GM12878 (cell line): Measurements from ENCODE around the gene CCDC88C. TPM values are rescaled to one million over a fixed set of nuclear protein-coding genes. Genes with fewer than 3 reads are reported as not detected.

Source experiments
- ATAC-seq: fragments of 200-7000 bp; cut with Tn5 transposase; 3 replicates; pipeline ENCODE4 v1.9.1; 2020; ENCODE audit warnings: mild to moderate bottlenecking, moderate library complexity
- BruUV-seq: library from RNA; stranded (reverse); fragments of 400-500 nt; replicated peaks from 2 replicates; lab custom pipeline; 2021; lab: Mats Ljungman, UMichigan
- CTCF ChIA-PET: fragments of 300-600 bp; sonication (Branson Sonifier 250); formaldehyde crosslinking; extraction: SDS; loops from one replicate; lab custom pipeline; 2021; ENCODE audit warnings: inconsistent platforms; lab: Yijun Ruan, JAX
- POLR2A ChIA-PET: fragments of 350-600 bp; formaldehyde crosslinking; extraction: SDS; loops from one replicate; lab custom pipeline; 2021; ENCODE audit warnings: inconsistent platforms; lab: Charles Lee
- RAD21 ChIA-PET: fragments of 300-600 bp; sonication (Branson Sonifier 250); formaldehyde crosslinking; loops from one replicate; lab custom pipeline; 2023; ENCODE audit warnings: antibody characterized with exemption; ENCODE audit not compliant: unreplicated experiment; lab: Charles Lee
- SMC1A ChIA-PET: fragments of 300-600 bp; sonication (Branson Sonifier 250); formaldehyde crosslinking; loops from one replicate; lab custom pipeline; 2023; ENCODE audit not compliant: unreplicated experiment, uncharacterized antibody; lab: Charles Lee
- DNase-seq: peaks from one replicate; pipeline ENCODE4 v3.0.0-alpha.2; 2011; ENCODE audit warnings: low read depth, low spot score
- FAIRE-seq: peaks from 3 replicates; lab custom pipeline; 2011; peaks lifted over from hg19 to GRCh38; lab: Jason Lieb, UNC
- H2AFZ ChIP-seq: 2 replicates; pipeline ENCODE4 v1.6.0; 2011; ENCODE audit warnings: low read depth, low read length, control low read depth; ENCODE audit not compliant: control insufficient read depth
- H3K27ac ChIP-seq: 2 replicates; pipeline ENCODE4 v1.5.1; 2011; ENCODE audit warnings: control low read depth; ENCODE audit not compliant: control insufficient read depth, insufficient read depth
- H3K27me3 ChIP-seq, 2 experiments: replicated peaks in 1 of 2; 2 replicates each; pipeline versions ENCODE4 v1.6.0 to v1.6.1; 2011; ENCODE audit warnings: low read length in 1 of 2; ENCODE audit not compliant: control insufficient read depth in 2 of 2, insufficient read depth in 2 of 2
- H3K36me3 ChIP-seq, 2 experiments: 2 replicates each; pipeline ENCODE4 v1.5.1; 2011; ENCODE audit warnings: low read length in 1 of 2; ENCODE audit not compliant: control insufficient read depth in 2 of 2, insufficient read depth in 2 of 2
- H3K4me1 ChIP-seq: 2 replicates; pipeline ENCODE4 v1.6.1; 2011; ENCODE audit warnings: mild to moderate bottlenecking, low read length, moderate library complexity, mixed read lengths; ENCODE audit not compliant: control insufficient read depth, insufficient read depth
- H3K4me2 ChIP-seq: 2 replicates; pipeline ENCODE4 v1.6.0; 2011; ENCODE audit warnings: control low read depth; ENCODE audit not compliant: control insufficient read depth, insufficient read depth
- H3K4me3 ChIP-seq: fragments of 200-600 bp; sonication (generic); 2 replicates; pipeline ENCODE4 v1.5.1; 2016
- H3K79me2 ChIP-seq: 2 replicates; pipeline ENCODE4 v1.6.0; 2011; ENCODE audit warnings: low read length; ENCODE audit not compliant: control insufficient read depth, insufficient read depth
- H3K9ac ChIP-seq: 2 replicates; pipeline ENCODE4 v1.8.0; 2011; ENCODE audit warnings: low read length, control low read depth, mixed read lengths; ENCODE audit not compliant: control insufficient read depth, insufficient read depth
- H3K9me3 ChIP-seq: replicated peaks from 3 replicates; pipeline ENCODE4 v1.5.1; 2011; ENCODE audit warnings: mild to moderate bottlenecking, low read length; ENCODE audit not compliant: control insufficient read depth, insufficient read depth
- H4K20me1 ChIP-seq: 2 replicates; pipeline ENCODE4 v1.6.0; 2011; ENCODE audit not compliant: control insufficient read depth, insufficient read depth
- BHLHE40 ChIP-seq, 2 experiments: fragments of 450-650 bp in 1 of 2; IDR thresholded peaks; 2 replicates each; pipeline ENCODE4 v1.6.1; 2011 to 2017; ENCODE audit warnings: low read depth in 2 of 2, borderline replicate concordance in 1 of 2, improper control_type of control experiment in 1 of 2, low read length in 1 of 2, mild to moderate bottlenecking in 1 of 2
- FOXM1 ChIP-seq: IDR thresholded peaks from 2 replicates; pipeline ENCODE4 v1.6.1; 2012; ENCODE audit warnings: low read depth, mild to moderate bottlenecking, inconsistent platforms, low read length, moderate library complexity
- NFYB ChIP-seq: IDR thresholded peaks from 2 replicates; pipeline ENCODE4 v1.6.1; 2011; ENCODE audit warnings: low read depth, mild to moderate bottlenecking, low read length, improper control_type of control experiment, moderate library complexity; ENCODE audit not compliant: insufficient read depth
- WGBS: methylation state at CpG from one replicate; pipeline ENCODE4 v1.1.6; 2016; ENCODE audit warnings: low lambda C conversion rate; ENCODE audit not compliant: insufficient replicate concordance, insufficient coverage; ENCODE audit errors: missing lambda C conversion rate; 5-methylcytosine and 5-hydroxymethylcytosine counted together
- in situ Hi-C: fragments of 300-500 bp; cut with MboI; formaldehyde crosslinking; loops from 9 replicates; pipeline ENCODE4 v1.14.3; 2018; ENCODE audit warnings: mixed read lengths
- intact Hi-C: fragments of 100-400 bp; cut with micrococcal nuclease; formaldehyde crosslinking; loops from one replicate; pipeline ENCODE4 v1.14.2; 2022; ENCODE audit not compliant: unreplicated experiment
- polyA plus RNA-seq, 11 experiments: library from polyadenylated mRNA; depleted of rRNA in 4 of 11; unstranded in 6 of 11; stranded (reverse) in 5 of 11; fragments of >200 nt; fragmentation: Nextera tagmentation in 4 of 11; fragmentation: Illumina TruSeq in 1 of 11; extraction: Ambion mirVana in 4 of 11; extraction: Trizol in 1 of 11; gene quantifications; 1 replicate in 1 of 11; 2 replicates in 10 of 11; pipeline versions ENCODE4 v1.2.1 to v1.2.3, GENCODE V29; 2011 to 2016; ENCODE audit warnings: inconsistent platforms in 2 of 11, missing spikeins in 2 of 11, low read depth in 1 of 11
- total RNA-seq, 4 experiments: library from RNA; depleted of rRNA in 3 of 4; stranded (reverse); fragments of >200 nt in 3 of 4; fragmentation: Illumina TruSeq in 1 of 4; extraction: Trizol in 1 of 4; gene quantifications; 2 replicates each; pipeline versions ENCODE4 v1.2.1 to v1.2.3, GENCODE V29; 2013 to 2021
- TF ChIP-seq, protein P1 (sequence below): fragments of 450-650 bp; IDR thresholded peaks from 2 replicates; pipeline ENCODE4 v1.6.1; 2016; ENCODE audit warnings: mild to moderate bottlenecking, moderate library complexity, borderline replicate concordance
- TF ChIP-seq, protein P2 (sequence below): IDR thresholded peaks from 2 replicates; pipeline ENCODE4 v1.6.1; 2011; ENCODE audit warnings: low read depth, mild to moderate bottlenecking, low read length, moderate library complexity, borderline replicate concordance; ENCODE audit errors: extremely low read depth
- TF ChIP-seq, protein P3 (sequence below): fragments of 450-650 bp; formaldehyde crosslinking; IDR thresholded peaks from 2 replicates; pipeline ENCODE4 v1.5.0; 2022; ENCODE audit warnings: mild to moderate bottlenecking, missing genetic modification characterization

Gene CCDC88C
- total and polyA plus RNA-seq, 10 of the 15 experiments (the other 5 are each of a cell fraction or from before 2014, with no cell fraction given): 4.0 to 79.6 (median 36.6) TPM

DNA sequence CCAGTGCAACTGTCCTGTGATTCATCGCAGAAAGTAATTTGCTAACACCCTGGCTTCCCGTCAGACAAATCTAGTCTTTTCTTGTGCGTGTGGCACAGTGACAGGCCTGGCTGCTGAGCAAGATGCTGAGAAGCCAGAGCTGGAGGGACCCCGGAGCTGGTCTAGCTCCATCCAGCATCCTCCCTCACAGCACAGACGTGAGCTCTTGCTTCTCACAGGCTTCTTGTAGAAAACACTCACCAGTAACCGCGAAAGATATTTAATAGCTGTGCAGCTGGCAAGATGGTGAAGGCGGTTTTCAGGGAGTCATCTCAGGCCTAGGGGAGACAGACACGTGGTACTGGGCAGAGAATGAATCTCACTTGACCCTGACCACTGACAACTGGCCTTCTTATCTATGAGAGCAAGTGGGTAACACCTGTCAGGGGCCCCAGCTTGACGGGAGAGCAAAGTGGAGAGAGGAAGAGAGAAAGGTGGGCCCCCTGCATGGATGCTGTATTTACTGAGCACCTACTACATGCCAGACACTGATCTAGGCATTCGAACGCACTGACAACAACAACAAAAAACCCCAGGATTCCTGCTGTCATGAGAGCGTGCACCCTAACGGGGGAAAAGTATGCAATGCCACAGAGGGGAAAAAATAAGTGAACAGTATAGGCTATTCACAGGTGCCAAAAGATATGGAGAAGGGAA is 63.3 kb downstream of the CCDC88C start (continued):
- TF ChIP-seq BHLHE40 (IDR thresholded peaks at IDR 0.05; ENCODE audit: borderline replicate concordance in 1 of 2, low read depth in 2 of 2, low read length in 1 of 2): peak in 1 of 2 experiments; percentile 28; a peak in 1 of 4 replicates

DNA sequence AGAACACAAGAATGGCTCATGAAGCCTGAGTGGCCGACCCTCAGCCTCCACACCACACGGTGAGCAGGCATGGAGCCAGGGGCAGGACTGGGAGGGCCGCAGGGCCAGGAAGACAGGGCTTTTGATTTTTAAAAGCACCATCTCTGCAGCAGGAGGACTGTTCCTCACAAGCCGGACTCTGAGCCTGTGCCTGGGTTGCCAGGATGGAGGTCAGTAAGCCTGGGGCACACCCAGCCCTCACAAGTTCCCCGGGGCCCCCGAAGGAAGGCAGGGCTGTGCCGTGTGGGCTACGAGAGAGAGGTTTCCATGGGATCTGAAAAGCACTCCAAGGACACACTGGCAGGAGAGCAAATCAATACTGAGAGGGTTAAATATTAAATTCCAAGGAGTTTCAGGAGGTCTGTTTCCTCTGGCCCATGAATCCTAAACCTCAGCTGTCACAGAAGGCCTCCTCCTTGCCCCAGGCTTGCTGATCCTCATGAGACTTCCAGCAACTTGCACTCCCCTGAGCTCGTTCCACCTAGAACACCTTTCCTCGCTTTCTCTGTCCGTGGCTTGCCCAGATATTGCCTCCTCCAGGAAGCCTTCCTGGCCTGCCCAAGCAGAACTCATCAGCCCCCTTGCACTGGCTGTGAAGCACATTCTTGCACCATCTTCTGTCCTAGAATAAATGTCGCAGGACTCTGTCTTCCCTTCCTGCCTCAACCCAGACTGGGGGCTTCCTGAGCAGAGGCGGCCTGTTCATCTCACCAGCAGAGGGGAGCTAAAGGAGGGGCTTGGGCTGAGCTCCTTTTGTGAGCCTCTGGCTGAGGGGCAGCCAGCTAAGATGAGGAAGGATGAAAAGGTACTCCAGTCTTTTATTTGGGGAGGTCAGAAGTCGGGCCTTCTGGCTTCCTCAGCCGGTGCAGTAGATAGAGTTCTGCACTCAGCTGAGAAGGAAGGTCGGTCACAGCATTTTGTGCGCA is 64.6 kb downstream of the CCDC88C start:
- no peak overlapping the region for H3K27ac ChIP-seq
- peaks cover 18 to 30% of the 10 kb centered on the region in 2 experiments for H3K36me3 ChIP-seq
- SMC1A ChIA-PET: interaction anchor here (0.8 to 13.7 kb wide), 6 partner anchors 17 to 63 kb away, joined by 3 to 349 read pairs (median 14); partner anchors contain the start of gene CCDC88C
- H3K27me3 ChIP-seq: no peaks in the 10 kb centered on the region
- TF ChIP-seq, protein P1, sequence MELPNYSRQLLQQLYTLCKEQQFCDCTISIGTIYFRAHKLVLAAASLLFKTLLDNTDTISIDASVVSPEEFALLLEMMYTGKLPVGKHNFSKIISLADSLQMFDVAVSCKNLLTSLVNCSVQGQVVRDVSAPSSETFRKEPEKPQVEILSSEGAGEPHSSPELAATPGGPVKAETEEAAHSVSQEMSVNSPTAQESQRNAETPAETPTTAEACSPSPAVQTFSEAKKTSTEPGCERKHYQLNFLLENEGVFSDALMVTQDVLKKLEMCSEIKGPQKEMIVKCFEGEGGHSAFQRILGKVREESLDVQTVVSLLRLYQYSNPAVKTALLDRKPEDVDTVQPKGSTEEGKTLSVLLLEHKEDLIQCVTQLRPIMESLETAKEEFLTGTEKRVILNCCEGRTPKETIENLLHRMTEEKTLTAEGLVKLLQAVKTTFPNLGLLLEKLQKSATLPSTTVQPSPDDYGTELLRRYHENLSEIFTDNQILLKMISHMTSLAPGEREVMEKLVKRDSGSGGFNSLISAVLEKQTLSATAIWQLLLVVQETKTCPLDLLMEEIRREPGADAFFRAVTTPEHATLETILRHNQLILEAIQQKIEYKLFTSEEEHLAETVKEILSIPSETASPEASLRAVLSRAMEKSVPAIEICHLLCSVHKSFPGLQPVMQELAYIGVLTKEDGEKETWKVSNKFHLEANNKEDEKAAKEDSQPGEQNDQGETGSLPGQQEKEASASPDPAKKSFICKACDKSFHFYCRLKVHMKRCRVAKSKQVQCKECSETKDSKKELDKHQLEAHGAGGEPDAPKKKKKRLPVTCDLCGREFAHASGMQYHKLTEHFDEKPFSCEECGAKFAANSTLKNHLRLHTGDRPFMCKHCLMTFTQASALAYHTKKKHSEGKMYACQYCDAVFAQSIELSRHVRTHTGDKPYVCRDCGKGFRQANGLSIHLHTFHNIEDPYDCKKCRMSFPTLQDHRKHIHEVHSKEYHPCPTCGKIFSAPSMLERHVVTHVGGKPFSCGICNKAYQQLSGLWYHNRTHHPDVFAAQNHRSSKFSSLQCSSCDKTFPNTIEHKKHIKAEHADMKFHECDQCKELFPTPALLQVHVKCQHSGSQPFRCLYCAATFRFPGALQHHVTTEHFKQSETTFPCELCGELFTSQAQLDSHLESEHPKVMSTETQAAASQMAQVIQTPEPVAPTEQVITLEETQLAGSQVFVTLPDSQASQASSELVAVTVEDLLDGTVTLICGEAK: no peak
- TF ChIP-seq, protein P2, sequence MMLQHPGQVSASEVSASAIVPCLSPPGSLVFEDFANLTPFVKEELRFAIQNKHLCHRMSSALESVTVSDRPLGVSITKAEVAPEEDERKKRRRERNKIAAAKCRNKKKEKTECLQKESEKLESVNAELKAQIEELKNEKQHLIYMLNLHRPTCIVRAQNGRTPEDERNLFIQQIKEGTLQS: no peak
- TF ChIP-seq, protein P3, sequence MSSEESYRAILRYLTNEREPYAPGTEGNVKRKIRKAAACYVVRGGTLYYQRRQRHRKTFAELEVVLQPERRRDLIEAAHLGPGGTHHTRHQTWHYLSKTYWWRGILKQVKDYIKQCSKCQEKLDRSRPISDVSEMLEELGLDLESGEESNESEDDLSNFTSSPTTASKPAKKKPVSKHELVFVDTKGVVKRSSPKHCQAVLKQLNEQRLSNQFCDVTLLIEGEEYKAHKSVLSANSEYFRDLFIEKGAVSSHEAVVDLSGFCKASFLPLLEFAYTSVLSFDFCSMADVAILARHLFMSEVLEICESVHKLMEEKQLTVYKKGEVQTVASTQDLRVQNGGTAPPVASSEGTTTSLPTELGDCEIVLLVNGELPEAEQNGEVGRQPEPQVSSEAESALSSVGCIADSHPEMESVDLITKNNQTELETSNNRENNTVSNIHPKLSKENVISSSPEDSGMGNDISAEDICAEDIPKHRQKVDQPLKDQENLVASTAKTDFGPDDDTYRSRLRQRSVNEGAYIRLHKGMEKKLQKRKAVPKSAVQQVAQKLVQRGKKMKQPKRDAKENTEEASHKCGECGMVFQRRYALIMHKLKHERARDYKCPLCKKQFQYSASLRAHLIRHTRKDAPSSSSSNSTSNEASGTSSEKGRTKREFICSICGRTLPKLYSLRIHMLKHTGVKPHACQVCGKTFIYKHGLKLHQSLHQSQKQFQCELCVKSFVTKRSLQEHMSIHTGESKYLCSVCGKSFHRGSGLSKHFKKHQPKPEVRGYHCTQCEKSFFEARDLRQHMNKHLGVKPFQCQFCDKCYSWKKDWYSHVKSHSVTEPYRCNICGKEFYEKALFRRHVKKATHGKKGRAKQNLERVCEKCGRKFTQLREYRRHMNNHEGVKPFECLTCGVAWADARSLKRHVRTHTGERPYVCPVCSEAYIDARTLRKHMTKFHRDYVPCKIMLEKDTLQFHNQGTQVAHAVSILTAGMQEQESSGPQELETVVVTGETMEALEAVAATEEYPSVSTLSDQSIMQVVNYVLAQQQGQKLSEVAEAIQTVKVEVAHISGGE (CRISPR knock-in tag): no peak
- TF ChIP-seq FOXM1 (no peak), NFYB (no peak)
- TF ChIP-seq, all 136 proteins: peak for 0
- Histone ChIP-seq H2AFZ (no peak overlapping the region), H4K20me1 (no peaks in the 10 kb centered on the region; the same call in 1 of the 2 replicates), H3K79me2 (peaks cover 91% of the 10 kb centered on the region), H3K4me3 (no peak overlapping the region), H3K9me3 (no peaks in the 10 kb centered on the region), H3K9ac (no peak overlapping the region), H3K4me1 (peaks cover 83% of the 10 kb centered on the region), H3K4me2 (no peak overlapping the region)
- in situ Hi-C loops: loop anchor here (25.0 kb wide), 1 partner anchor 1409 kb away; no protein-coding TSS in a partner anchor
- FAIRE-seq (no peak), DNase-seq (no peak), ATAC-seq (no peak)
- WGBS: 90% methylated on average over 17 of the region's 17 CpGs
- POLR2A ChIA-PET: interaction anchor here (0.6 to 9.6 kb wide), 5 partner anchors 9 to 355 kb away, joined by 3 to 140 read pairs (median 4); partner anchors contain the start of gene CCDC88C
- intact Hi-C loops: no loop called here
- no TSS peak for BruUV-seq
- CTCF ChIA-PET: interaction anchor here (0.9 to 5.4 kb wide), 4 partner anchors 10 to 62 kb away, joined by 3 to 69 read pairs (median 26); partner anchors contain the start of gene CCDC88C
- RAD21 ChIA-PET: interaction anchor here (6.2 to 9.6 kb wide), 2 partner anchors 21 to 62 kb away, joined by 79 to 236 read pairs; partner anchors contain the start of gene CCDC88C
